H1 (cell line): ENCODE results near the gene DOCK8. TPM values are rescaled to one million over a fixed set of nuclear protein-coding genes. Genes with fewer than 3 reads are reported as not detected.

Experiments used
- CTCF ChIA-PET: fragments of 300-600 bp; sonication (Branson Sonifier 250); formaldehyde crosslinking; loops from one replicate; lab custom pipeline; 2021; ENCODE audit not compliant: partially characterized antibody; lab: Charles Lee
- POLR2A ChIA-PET: fragments of 300-600 bp; sonication (Branson Sonifier 250); formaldehyde crosslinking; loops from one replicate; lab custom pipeline; 2021; ENCODE audit warnings: inconsistent platforms; ENCODE audit not compliant: partially characterized antibody; lab: Charles Lee
- DNase-seq, 2 experiments: peaks; one replicate each; pipeline versions ENCODE4 v3.0.0 to v3.0.0-alpha.2; 2010 to 2022; ENCODE audit warnings: low spot score in 2 of 2, low read depth in 1 of 2, mixed read lengths in 1 of 2
- FAIRE-seq: peaks from 2 replicates; lab custom pipeline; 2011; peaks lifted over from hg19 to GRCh38; lab: Jason Lieb, UNC
- H2AFZ ChIP-seq: 2 replicates; pipeline ENCODE4 v1.8.1; 2012; ENCODE audit warnings: low read length, inconsistent platforms
- H2AK5ac ChIP-seq: 2 replicates; pipeline ENCODE4 v1.6.1; 2013; ENCODE audit warnings: low read depth, low read length
- H2BK120ac ChIP-seq: replicated peaks from 2 replicates; pipeline ENCODE3; 2013; ENCODE audit warnings: low read depth, low read length, inconsistent platforms
- H2BK12ac ChIP-seq: 2 replicates; pipeline ENCODE4 v1.6.1; 2013; ENCODE audit warnings: low read depth, low read length
- H2BK15ac ChIP-seq: 2 replicates; pipeline ENCODE4 v1.6.1; 2013; ENCODE audit warnings: low read length
- H2BK20ac ChIP-seq: 2 replicates; pipeline ENCODE4 v1.6.1; 2013; ENCODE audit warnings: low read length
- H2BK5ac ChIP-seq: 2 replicates; pipeline ENCODE4 v1.6.1; 2013; ENCODE audit warnings: low read depth, low read length
- H3K14ac ChIP-seq: 2 replicates; pipeline ENCODE4 v1.6.1; 2013; ENCODE audit warnings: inconsistent platforms; ENCODE audit not compliant: insufficient read length
- H3K18ac ChIP-seq: 2 replicates; pipeline ENCODE4 v1.6.1; 2013; ENCODE audit warnings: low read length; ENCODE audit errors: extremely low read depth
- H3K23ac ChIP-seq: 2 replicates; pipeline ENCODE4 v1.6.1; 2013; ENCODE audit warnings: inconsistent platforms; ENCODE audit not compliant: insufficient read length
- H3K23me2 ChIP-seq: 2 replicates; pipeline ENCODE4 v1.6.1; 2013; ENCODE audit warnings: low read depth, low read length
- H3K27ac ChIP-seq: 2 replicates; pipeline ENCODE4 v1.6.1; 2011; ENCODE audit warnings: low read depth, low read length, inconsistent platforms
- H3K27me3 ChIP-seq, 4 experiments: replicated peaks in 1 of 4; 1 replicate in 1 of 4; 2 replicates in 3 of 4; pipeline versions ENCODE4 v1.6.1 to v1.8.1; 2011 to 2013; ENCODE audit warnings: low read length in 3 of 4, mild to moderate bottlenecking in 3 of 4, inconsistent platforms in 2 of 4, mixed read lengths in 2 of 4, moderate library complexity in 1 of 4; ENCODE audit not compliant: control insufficient read depth in 3 of 4, insufficient read depth in 3 of 4; ENCODE audit errors: extremely low read depth in 1 of 4
- H3K36me3 ChIP-seq, 4 experiments: 2 replicates each; pipeline versions ENCODE4 v1.6.1 to v1.8.1; 2011 to 2013; ENCODE audit warnings: mild to moderate bottlenecking in 4 of 4, low read length in 3 of 4, moderate library complexity in 2 of 4, control low read depth in 1 of 4, inconsistent platforms in 1 of 4; ENCODE audit not compliant: insufficient read depth in 4 of 4, control insufficient read depth in 2 of 4
- H3K4ac ChIP-seq: replicated peaks from 2 replicates; pipeline ENCODE3; 2013; ENCODE audit warnings: low read length, low read depth, mixed read lengths, inconsistent platforms; ENCODE audit not compliant: insufficient read length
- H3K4me1 ChIP-seq, 4 experiments: replicated peaks in 1 of 4; 1 replicate in 1 of 4; 2 replicates in 3 of 4; pipeline versions ENCODE4 v1.6.1 to v1.8.1; 2011 to 2013; ENCODE audit warnings: low read length in 3 of 4, inconsistent platforms in 2 of 4, mixed read lengths in 1 of 4; ENCODE audit not compliant: insufficient read depth in 4 of 4, control insufficient read depth in 3 of 4
- H3K4me2 ChIP-seq, 2 experiments: 2 replicates each; pipeline versions ENCODE4 v1.6.1 to v1.8.1; 2011 to 2013; ENCODE audit warnings: low read depth in 2 of 2, low read length in 2 of 2, control low read depth in 1 of 2, inconsistent platforms in 1 of 2, mild to moderate bottlenecking in 1 of 2; ENCODE audit not compliant: insufficient read depth in 1 of 2
- H3K4me3 ChIP-seq, 4 experiments: fragments of 200-600, 300-600 bp in 1 of 4; sonication (generic), shearing (Covaris generic), sonication (Bioruptor Twin) in 1 of 4; 2 replicates each; pipeline versions ENCODE4 v1.5.1 to v1.8.1; 2011 to 2016; ENCODE audit warnings: low read length in 4 of 4, low read depth in 3 of 4, control low read depth in 2 of 4, inconsistent platforms in 2 of 4, mild to moderate bottlenecking in 2 of 4, mixed read lengths in 1 of 4, moderate library complexity in 1 of 4; ENCODE audit not compliant: insufficient read depth in 2 of 4; ENCODE audit errors: extremely low read depth in 1 of 4
- H3K56ac ChIP-seq: replicated peaks from 2 replicates; pipeline ENCODE3; 2013; ENCODE audit warnings: low read depth, mild to moderate bottlenecking, mixed read lengths, low read length, inconsistent platforms; ENCODE audit not compliant: insufficient read length
- H3K79me1 ChIP-seq: 2 replicates; pipeline ENCODE4 v1.6.1; 2013; ENCODE audit warnings: low read depth, low read length, control low read depth
- H3K79me2 ChIP-seq, 2 experiments: 2 replicates each; pipeline versions ENCODE4 v1.6.1 to v1.8.1; 2012 to 2013; ENCODE audit warnings: low read length in 2 of 2, mild to moderate bottlenecking in 2 of 2, inconsistent platforms in 1 of 2; ENCODE audit not compliant: insufficient read depth in 2 of 2, control insufficient read depth in 1 of 2
- H3K9ac ChIP-seq, 4 experiments: replicated peaks in 1 of 4; 1 replicate in 1 of 4; 2 replicates in 3 of 4; pipeline versions ENCODE4 v1.6.1 to v1.8.1; 2011 to 2013; ENCODE audit warnings: low read depth in 3 of 4, low read length in 3 of 4, control low read depth in 2 of 4, mild to moderate bottlenecking in 2 of 4, moderate library complexity in 2 of 4, inconsistent platforms in 1 of 4; ENCODE audit errors: extremely low read depth in 1 of 4
- H3K9me3 ChIP-seq, 2 experiments: 2 replicates each; pipeline versions ENCODE4 v1.6.1 to v1.8.1; 2012 to 2013; ENCODE audit warnings: mild to moderate bottlenecking in 2 of 2, moderate library complexity in 2 of 2, control low read depth in 1 of 2, inconsistent platforms in 1 of 2, low read depth in 1 of 2, low read length in 1 of 2, mixed read lengths in 1 of 2; ENCODE audit not compliant: insufficient read depth in 2 of 2
- H4K20me1 ChIP-seq, 2 experiments: replicated peaks in 1 of 2; 2 replicates each; pipeline versions ENCODE3 to v1.8.1; 2011 to 2013; ENCODE audit warnings: inconsistent platforms in 2 of 2, low read length in 2 of 2, mild to moderate bottlenecking in 1 of 2; ENCODE audit not compliant: insufficient read depth in 2 of 2, control insufficient read depth in 1 of 2
- H4K5ac ChIP-seq: 2 replicates; pipeline ENCODE4 v1.6.1; 2013; ENCODE audit warnings: low read length, low read depth, mixed read lengths, inconsistent platforms; ENCODE audit not compliant: insufficient read length
- H4K8ac ChIP-seq: 2 replicates; pipeline ENCODE4 v1.8.0; 2013; ENCODE audit warnings: mild to moderate bottlenecking, moderate library complexity, low read length, inconsistent platforms; ENCODE audit not compliant: insufficient read depth; ENCODE audit errors: extremely low read depth
- H4K91ac ChIP-seq: replicated peaks from 2 replicates; pipeline ENCODE3; 2013; ENCODE audit warnings: low read length, mixed read lengths, inconsistent platforms; ENCODE audit not compliant: insufficient read length
- ASH2L ChIP-seq: fragments of 200-600, 300-600 bp; sonication (generic); IDR thresholded peaks from one replicate; pipeline ENCODE4 v1.7.1; 2017; ENCODE audit warnings: low read length
- BCL11A ChIP-seq, 2 experiments: IDR thresholded peaks; one replicate each; pipeline ENCODE4 v1.6.1; 2011; ENCODE audit warnings: low read depth in 2 of 2, low read length in 2 of 2, mild to moderate bottlenecking in 2 of 2
- CBX5 ChIP-seq: fragments of 300-800, 300-1000 bp; sonication (generic); IDR thresholded peaks from 2 replicates; pipeline ENCODE4 v1.7.1; 2016; ENCODE audit warnings: antibody characterized with exemption, low read length, low read depth
- CREB1 ChIP-seq: IDR thresholded peaks from 2 replicates; pipeline ENCODE4 v1.6.1; 2012; ENCODE audit warnings: inconsistent platforms
- GTF2F1 ChIP-seq: IDR thresholded peaks from 2 replicates; pipeline ENCODE4 v1.6.1; 2012; ENCODE audit warnings: low read depth, low read length, improper control_type of control experiment, borderline replicate concordance
- JUN ChIP-seq: IDR thresholded peaks from 2 replicates; pipeline ENCODE4 v1.6.1; 2011; ENCODE audit warnings: low read depth, mild to moderate bottlenecking, improper control_type of control experiment, low read length
- JUND ChIP-seq: IDR thresholded peaks from 2 replicates; pipeline ENCODE4 v1.6.1; 2011; ENCODE audit warnings: mild to moderate bottlenecking, improper control_type of control experiment, low read length
- RBBP5 ChIP-seq: IDR thresholded peaks from 2 replicates; pipeline ENCODE4 v1.7.1; 2012; ENCODE audit warnings: low read depth, mild to moderate bottlenecking, inconsistent platforms, low read length, moderate library complexity, borderline replicate concordance
- SP4 ChIP-seq: IDR thresholded peaks from 2 replicates; pipeline ENCODE4 v1.6.1; 2012; ENCODE audit warnings: low read length, inconsistent platforms
- SUZ12 ChIP-seq: fragments of 200-600 bp; sonication (generic); IDR thresholded peaks from 2 replicates; pipeline ENCODE4 v1.6.1; 2012; ENCODE audit warnings: mild to moderate bottlenecking, inconsistent platforms, low read length, moderate library complexity, mixed read lengths
- ZNF274 ChIP-seq: IDR thresholded peaks from 2 replicates; pipeline ENCODE4 v1.7.0; 2012; ENCODE audit warnings: low read length, borderline replicate concordance; ENCODE audit errors: extremely low read depth
- WGBS, 2 experiments: shearing (Covaris generic) in 1 of 2; methylation state at CpG; one replicate each; pipeline versions ENCODE4 v1.1.6 to v1.1.7; 2013 to 2015; ENCODE audit warnings: low lambda C conversion rate in 2 of 2, mixed read lengths in 2 of 2, inconsistent platforms in 1 of 2, low coverage in 1 of 2, missing lambda C conversion rate in 1 of 2; ENCODE audit not compliant: insufficient replicate concordance in 2 of 2, insufficient coverage in 1 of 2, insufficient read length in 1 of 2; ENCODE audit errors: extremely low coverage in 1 of 2, missing lambda C conversion rate in 1 of 2; 5-methylcytosine and 5-hydroxymethylcytosine counted together
- polyA plus RNA-seq, 7 experiments: library from polyadenylated mRNA; depleted of rRNA in 3 of 7; stranded (reverse) in 5 of 7; unstranded in 2 of 7; fragments of >200 nt in 5 of 7; fragments of 200-250 nt in 2 of 7; gene quantifications; 1 replicate in 5 of 7; 2 replicates in 1 of 7; 4 replicates in 1 of 7; pipeline versions ENCODE4 v1.2.1 to v1.2.3, GENCODE V29; 2011 to 2013; ENCODE audit warnings: missing spikeins in 2 of 7, mixed read lengths in 2 of 7
- total RNA-seq: library from RNA; stranded (reverse); fragmentation: NEBNext Ultra II Directional; extraction: Animal tissue kit (Norgen Biotek cat#: 25700); gene quantifications from 2 replicates; pipeline ENCODE4 v1.2.1, GENCODE V29; 2021

Gene DOCK8
- total and polyA plus RNA-seq, 2 of the 8 experiments (the other 6 are each of a cell fraction or from before 2014, with no cell fraction given), result 0.57 to 2.0 TPM

GRCh38 chr9:479971-480350, 265.3 kb downstream of the DOCK8 start:
- Histone ChIP-seq H2BK15ac (no peak overlapping the region), H3K79me1 (no peaks in the 10 kb centered on the region), H3K27me3 (no peaks in the 10 kb centered on the region), H3K18ac (no peak overlapping the region), H2AK5ac (no peak overlapping the region), H3K9ac (no peak overlapping the region), H3K23me2 (no peaks in the 10 kb centered on the region), H2BK12ac (no peak overlapping the region), H4K91ac (no peak overlapping the region), H3K14ac (no peak overlapping the region), H3K4me2 (no peak overlapping the region), H3K79me2 (no peaks in the 10 kb centered on the region), H2AFZ (no peak overlapping the region), H2BK20ac (no peak overlapping the region), H3K56ac (no peak overlapping the region), H4K20me1 (no peaks in the 10 kb centered on the region), H3K23ac (no peak overlapping the region), H3K36me3 (0 out of 8 replicates have a peak, but pooled peaks cover 0 to 4% (median 0%) of the 10 kb centered on the region in 4 experiments), H3K9me3 (peaks cover 4 to 8% of the 10 kb centered on the region in 2 experiments; a peak in 2 of 4 replicates), H4K5ac (no peak overlapping the region), H2BK120ac (no peak overlapping the region), H3K4ac (no peak overlapping the region), H2BK5ac (no peak overlapping the region), H4K8ac (no peak overlapping the region), H3K27ac (no peak overlapping the region), H3K4me1 (peaks cover 0 to 9% (median 6%) of the 10 kb centered on the region in 4 experiments; a peak in 4 of 7 replicates), H3K4me3 (no peak overlapping the region)
- FAIRE-seq (no peak), DNase-seq (no peak)
- TF ChIP-seq SUZ12 (no peak), JUND (no peak), ASH2L (no peak), BCL11A (IDR thresholded peaks at IDR 0.05; ENCODE audit: low read depth in 2 of 2, low read length in 2 of 2) (no peak), CBX5 (no peak), JUN (no peak), SP4 (no peak), CREB1 (no peak), GTF2F1 (no peak), ZNF274 (no peak), RBBP5 (no peak)
- WGBS, 2 experiments, result 95% methylated on average over 3 of the region's 3 CpGs; no CpG with 5 or more reads in 1 of the 2 experiments
- POLR2A ChIA-PET, result no interaction called here
- CTCF ChIA-PET, result interaction anchor here (0.7 to 1.5 kb wide), 2 partner anchors 9 to 74 kb away, joined by 3 read pairs; no protein-coding TSS in a partner anchor
